Keratinocyte (primary cell): ENCODE results near the gene PVRIG. TPM values are rescaled to one million over a fixed set of nuclear protein-coding genes. Genes with fewer than 3 reads are reported as not detected.

Experiments used
- DNase-seq: peaks from one replicate; pipeline ENCODE4 v3.0.0-alpha.2; 2011; ENCODE audit warnings: low read depth, missing footprints, low spot score
- FAIRE-seq: peaks from 2 replicates; lab custom pipeline; 2011; peaks lifted over from hg19 to GRCh38; lab: Jason Lieb, UNC
- H2AFZ ChIP-seq: 2 replicates; pipeline ENCODE4 v1.6.0; 2012; ENCODE audit warnings: low read length, control low read depth, inconsistent platforms; ENCODE audit not compliant: control insufficient read depth
- H3K27ac ChIP-seq: 2 replicates; pipeline ENCODE4 v1.5.1; 2011; ENCODE audit warnings: low read length; ENCODE audit not compliant: control insufficient read depth, insufficient read depth
- H3K27me3 ChIP-seq: 3 replicates; pipeline ENCODE4 v1.6.0; 2011; ENCODE audit warnings: low read length; ENCODE audit not compliant: control insufficient read depth, insufficient read depth; ENCODE audit errors: extremely low read depth
- H3K36me3 ChIP-seq, 2 experiments: 2 replicates in 1 of 2; 3 replicates in 1 of 2; pipeline ENCODE4 v1.5.1; 2011; ENCODE audit warnings: low read length in 2 of 2, mild to moderate bottlenecking in 1 of 2; ENCODE audit not compliant: control insufficient read depth in 2 of 2, insufficient read depth in 2 of 2; ENCODE audit errors: extremely low read depth in 1 of 2
- H3K4me1 ChIP-seq: 3 replicates; pipeline ENCODE4 v1.5.1; 2011; ENCODE audit warnings: low read length; ENCODE audit not compliant: control insufficient read depth, insufficient read depth; ENCODE audit errors: extremely low read depth
- H3K4me2 ChIP-seq: 3 replicates; pipeline ENCODE4 v1.6.0; 2011; ENCODE audit warnings: low read depth, low read length; ENCODE audit not compliant: control insufficient read depth, insufficient read depth; ENCODE audit errors: extremely low read depth
- H3K4me3 ChIP-seq, 3 experiments: fragments of 200-600 bp in 1 of 3; sonication (generic) in 1 of 3; 2 replicates in 2 of 3; 3 replicates in 1 of 3; pipeline ENCODE4 v1.5.1; 2011 to 2016; ENCODE audit warnings: low read length in 3 of 3, mild to moderate bottlenecking in 3 of 3, control low read depth in 2 of 3, inconsistent platforms in 1 of 3, low read depth in 1 of 3, mixed read lengths in 1 of 3, mixed run types in 1 of 3, moderate library complexity in 1 of 3; ENCODE audit not compliant: control insufficient read depth in 2 of 3, insufficient read depth in 2 of 3; ENCODE audit errors: extremely low read depth in 1 of 3
- H3K79me2 ChIP-seq: 2 replicates; pipeline ENCODE4 v1.6.0; 2012; ENCODE audit warnings: low read length; ENCODE audit not compliant: control insufficient read depth, insufficient read depth
- H3K9ac ChIP-seq: 3 replicates; pipeline ENCODE4 v1.6.0; 2011; ENCODE audit warnings: low read length; ENCODE audit not compliant: control insufficient read depth, insufficient read depth; ENCODE audit errors: extremely low read depth
- H3K9me1 ChIP-seq: 3 replicates; pipeline ENCODE4 v1.6.0; 2011; ENCODE audit warnings: low read length; ENCODE audit not compliant: control insufficient read depth, insufficient read depth; ENCODE audit errors: extremely low read depth
- H3K9me3 ChIP-seq: 2 replicates; pipeline ENCODE4 v1.5.1; 2012; ENCODE audit warnings: low read depth, low read length; ENCODE audit not compliant: control insufficient read depth
- H4K20me1 ChIP-seq: 3 replicates; pipeline ENCODE4 v1.6.0; 2011; ENCODE audit warnings: low read length; ENCODE audit not compliant: control insufficient read depth, insufficient read depth; ENCODE audit errors: extremely low read depth
- CTCF ChIP-seq, 3 experiments: IDR thresholded peaks in 1 of 3; conservative IDR thresholded peaks in 1 of 3; optimal IDR thresholded peaks in 1 of 3; 2 replicates in 2 of 3; 3 replicates in 1 of 3; pipeline versions ENCODE3 to v1.5.1; 2011; ENCODE audit warnings: low read length in 3 of 3, mild to moderate bottlenecking in 3 of 3, moderate library complexity in 2 of 3, control low read depth in 1 of 3, inconsistent platforms in 1 of 3; ENCODE audit not compliant: insufficient read depth in 2 of 3; ENCODE audit errors: extremely low read depth in 1 of 3
- EZH2 ChIP-seq: IDR thresholded peaks from one replicate; pipeline ENCODE4 v1.6.1; 2012; ENCODE audit warnings: inconsistent platforms, mild to moderate bottlenecking, low read length, moderate library complexity
- dilution Hi-C: fragments of 300-500 bp; cut with MboI; formaldehyde crosslinking; loops from one replicate; pipeline ENCODE4 v1.7.0; 2020; ENCODE audit warnings: low sequenced_read_pairs; ENCODE audit not compliant: extremely low pct_ligation_motif_present
- polyA plus RNA-seq, 5 experiments: library from polyadenylated mRNA; depleted of rRNA in 3 of 5; stranded (reverse) in 3 of 5; stranded (forward) in 1 of 5; unstranded in 1 of 5; fragments of >200 nt; gene quantifications; 1 replicate in 1 of 5; 2 replicates in 3 of 5; 3 replicates in 1 of 5; pipeline versions ENCODE4 v1.2.1 to v1.2.3, GENCODE V29; 2011 to 2012; ENCODE audit warnings: missing spikeins in 2 of 5, low read depth in 1 of 5, low replicate concordance in 1 of 5

The PVRIG gene
- polyA plus RNA-seq, 1 donor (not counting 4 experiments of a cell fraction or from before 2014, with no cell fraction given), result 0.41 TPM

- TF ChIP-seq EZH2 (no peak), CTCF (optimal IDR thresholded peaks at IDR 0.05 in 1 of 3, IDR thresholded peaks at IDR 0.05 in 1 of 3, conservative IDR thresholded peaks at IDR 0.05 in 1 of 3; ENCODE audit: extremely low read depth in 1 of 3, insufficient read depth in 2 of 3, low read length in 3 of 3) (no peak)
- FAIRE-seq (no peak), DNase-seq (no peak)
- no peak overlapping the region for H3K9ac ChIP-seq
- no peaks in the 10 kb centered on the region for H3K79me2 ChIP-seq
- H3K27me3 ChIP-seq, result no peaks in the 10 kb centered on the region
- H3K36me3 ChIP-seq, result no peaks in the 10 kb centered on the region
- H3K9me3 ChIP-seq, result no peaks in the 10 kb centered on the region
- no peak overlapping the region for H2AFZ ChIP-seq
- H3K4me3 ChIP-seq, result no peak overlapping the region
- H3K4me1 ChIP-seq, result no peaks in the 10 kb centered on the region
- H3K4me2 ChIP-seq, result no peak overlapping the region
- H4K20me1 ChIP-seq, result no peaks in the 10 kb centered on the region
- H3K27ac ChIP-seq, result no peak overlapping the region
- dilution Hi-C loops, result no loop called here
- no peaks in the 10 kb centered on the region for H3K9me1 ChIP-seq
Observed at GRCh38 chr7:100209493-100209892, 10.3 kb upstream of the PVRIG start.

- Histone ChIP-seq H3K4me3 (no peak overlapping the region), H3K27ac (no peak overlapping the region)
- dilution Hi-C loops, result no loop called here
Observed at GRCh38 chr7:100210805-100211204, 8.9 kb upstream of the PVRIG start.

More at GRCh38 chr7:100210805-100211204, 8.9 kb upstream of the PVRIG start:
- TF ChIP-seq CTCF (optimal IDR thresholded peaks at IDR 0.05 in 1 of 3, IDR thresholded peaks at IDR 0.05 in 1 of 3, conservative IDR thresholded peaks at IDR 0.05 in 1 of 3; ENCODE audit: extremely low read depth in 1 of 3, insufficient read depth in 2 of 3, low read length in 3 of 3), result no peak
- TF ChIP-seq EZH2, result no peak
- H3K79me2 ChIP-seq, result no peaks in the 10 kb centered on the region
- H3K9me3 ChIP-seq, result no peaks in the 10 kb centered on the region
- no peak overlapping the region for H3K4me2 ChIP-seq
- no peak overlapping the region for H3K9ac ChIP-seq
- H2AFZ ChIP-seq, result no peak overlapping the region
- H3K36me3 ChIP-seq, result no peaks in the 10 kb centered on the region
- FAIRE-seq (no peak), DNase-seq (no peak)
- no peaks in the 10 kb centered on the region for H4K20me1 ChIP-seq
- H3K9me1 ChIP-seq, result no peaks in the 10 kb centered on the region
- no peaks in the 10 kb centered on the region for H3K27me3 ChIP-seq
- peaks cover 2% of the 10 kb centered on the region for H3K4me1 ChIP-seq
